Suprapubic skin (tissue), 3 donors: ENCODE measurements around the gene OR2Z1.
"Not testable (repeated sequence)": the region's sequence is repeated elsewhere in the genome, so short reads cannot be mapped to it uniquely, and the experiment has no call there.

Experiments
- CTCF ChIP-seq, 2 donors: fragments of 200-600 bp in 1 of 2; fragments of 450-650 bp in 1 of 2; sonication (generic) in 1 of 2; IDR thresholded peaks; one replicate each; pipeline ENCODE4 v1.5.1; 2016 to 2019; ENCODE audit warnings: antibody characterized with exemption in 2 of 2, mild to moderate bottlenecking in 1 of 2, moderate library complexity in 1 of 2
- POLR2AphosphoS5 ChIP-seq, 3 donors: sonication (generic); formaldehyde crosslinking; IDR thresholded peaks; one replicate each; pipeline ENCODE4 v1.6.1; 2017; ENCODE audit warnings: antibody characterized with exemption in 3 of 3

- TF ChIP-seq POLR2AphosphoS5, CTCF (IDR thresholded peaks at IDR 0.05): not testable (repeated sequence)
These were observed 18.0 kb downstream of the OR2Z1 start for GRCh38 chr19:8739291-8740065.
